ENCODE measurements around the gene SSC4D.
"Not testable (repeated sequence)": the region's sequence is repeated elsewhere in the genome, so short reads cannot be mapped to it uniquely, and the experiment has no call there.

Gene SSC4D

DNA sequence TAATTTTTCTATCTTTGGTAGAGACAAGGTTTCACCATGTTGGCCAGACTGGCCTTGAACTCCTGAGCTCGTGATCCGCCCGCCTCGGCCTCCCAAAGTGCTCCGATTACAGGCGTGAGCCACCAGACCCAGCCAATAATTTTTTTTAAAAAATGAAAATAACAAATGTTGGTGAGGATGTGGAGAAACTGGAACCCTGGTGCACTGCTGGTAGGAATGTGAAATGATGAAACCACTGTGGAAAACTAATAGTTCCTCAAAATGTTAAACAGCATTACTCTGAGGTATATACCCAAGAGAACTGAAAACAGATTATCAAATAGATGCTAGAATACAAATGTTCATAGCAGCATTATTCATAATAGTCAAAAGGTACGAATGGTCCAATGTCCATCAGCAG lies 27.7 kb downstream of the SSC4D start:
- no peak for DNase-seq

DNA sequence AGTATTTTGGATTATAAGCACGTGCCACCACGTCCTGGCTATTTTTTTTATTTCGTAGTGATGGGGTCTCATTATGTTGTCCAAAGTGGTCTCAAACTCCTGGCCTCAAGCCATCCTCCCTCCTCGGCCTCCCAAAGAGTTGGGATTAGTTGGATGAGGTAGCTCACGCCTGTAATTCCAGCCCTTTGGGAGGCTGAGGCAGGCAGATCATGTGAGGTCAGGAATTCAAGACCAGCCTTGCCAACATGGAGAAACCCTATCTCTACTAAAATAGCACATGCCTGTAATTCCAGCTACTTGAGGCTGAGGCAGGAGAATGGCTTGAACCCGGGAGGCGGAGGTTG lies 28.9 kb downstream of the SSC4D start:
- no peak for DNase-seq

DNA sequence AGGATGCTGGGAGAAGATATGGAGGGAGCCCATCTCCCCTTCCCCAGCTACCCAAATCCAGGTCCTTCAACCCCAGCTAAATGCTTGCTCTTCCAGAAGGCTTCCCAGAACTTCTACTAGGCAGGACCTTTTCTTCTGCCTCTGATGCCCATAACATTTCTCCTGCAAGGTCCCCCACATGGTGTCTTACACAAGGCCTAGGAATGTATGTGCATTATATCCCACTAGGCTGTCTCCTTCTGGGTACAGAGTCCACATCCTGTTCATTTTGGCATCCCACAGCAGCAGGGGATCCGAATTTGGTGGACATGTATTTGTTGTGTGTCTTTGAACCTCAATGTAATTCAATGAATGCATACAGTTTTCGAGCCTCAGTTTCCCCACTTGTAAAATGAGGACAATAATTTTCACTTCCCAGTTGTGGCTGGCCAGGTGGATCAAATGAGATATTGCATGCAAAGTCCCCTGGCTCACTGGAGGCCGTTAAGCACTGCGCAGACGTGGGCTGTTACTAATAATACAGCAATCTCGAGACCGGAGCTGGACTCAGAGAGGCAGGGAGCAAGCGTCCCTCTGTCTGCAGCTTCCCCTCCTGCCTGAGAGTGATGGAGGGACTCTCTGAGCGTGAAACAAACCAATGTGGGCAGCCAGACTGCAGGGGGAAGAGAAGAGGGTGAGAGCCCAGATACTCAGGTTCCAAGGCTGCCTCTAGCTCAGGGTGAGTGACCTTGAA lies 32.1 kb downstream of the SSC4D start:
- DNase-seq: no peak

DNA sequence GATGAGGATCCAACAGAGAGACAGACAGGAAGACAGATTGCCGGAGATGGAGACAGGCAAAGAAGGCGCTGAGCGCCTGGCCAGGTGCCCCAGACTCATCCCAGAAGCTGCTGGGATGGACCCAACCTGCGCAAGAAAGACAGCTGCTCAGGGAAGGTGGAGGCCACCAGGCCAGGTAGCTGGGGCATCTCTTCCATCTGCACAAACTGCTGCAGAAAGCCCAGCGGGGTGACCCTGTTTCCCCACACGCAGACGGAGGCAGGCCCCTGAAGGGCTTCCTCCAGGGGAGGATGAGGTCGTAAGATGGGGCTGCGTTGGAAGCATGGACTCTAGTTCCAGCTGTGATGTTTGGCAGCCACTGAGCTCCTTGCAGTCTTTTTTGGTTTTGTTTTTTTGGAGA lies 34.2 kb downstream of the SSC4D start:
- DNase-seq: no peak

DNA sequence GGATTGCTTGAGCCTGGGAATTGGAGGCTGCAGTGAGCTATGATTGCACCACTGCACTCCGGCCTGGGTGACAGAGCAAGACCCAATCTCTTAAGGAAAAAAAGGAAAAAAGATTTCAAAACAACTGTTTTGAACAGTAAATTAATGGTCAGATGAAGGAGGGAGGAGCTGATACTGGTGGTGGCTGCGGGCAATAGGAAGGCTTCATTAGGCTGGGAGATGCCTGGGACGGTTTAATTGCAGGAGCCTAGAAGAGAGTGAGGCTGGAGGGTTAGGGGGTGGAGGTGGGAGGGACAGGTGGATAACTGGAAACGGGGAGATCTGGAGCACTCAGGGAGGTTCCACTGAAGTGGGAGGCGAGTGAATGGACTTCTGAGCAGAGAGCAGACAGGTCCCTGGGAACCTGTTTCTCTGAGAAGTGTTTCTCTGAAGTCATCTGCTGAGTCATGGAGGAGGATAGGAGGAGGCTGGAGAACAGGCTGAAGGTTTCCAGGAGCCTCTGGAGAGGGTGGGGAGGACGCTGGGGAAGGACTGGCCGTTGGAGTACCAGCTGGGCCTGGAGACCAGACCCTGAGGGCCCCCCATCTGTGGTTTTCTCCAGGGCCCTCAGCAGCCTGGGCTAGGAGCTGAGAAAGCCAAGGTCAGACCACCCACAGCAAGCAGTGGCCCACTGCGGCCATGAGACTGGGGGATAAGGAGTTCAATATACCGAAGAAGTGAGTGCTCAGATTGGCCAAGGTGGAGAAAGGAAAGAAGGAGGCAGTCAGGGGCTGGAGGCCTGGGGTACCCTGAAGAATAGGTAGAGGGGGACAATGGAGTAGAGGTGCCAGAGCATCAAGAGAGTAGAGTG lies 36.3 kb downstream of the SSC4D start:
- DNase-seq: no peak

DNA sequence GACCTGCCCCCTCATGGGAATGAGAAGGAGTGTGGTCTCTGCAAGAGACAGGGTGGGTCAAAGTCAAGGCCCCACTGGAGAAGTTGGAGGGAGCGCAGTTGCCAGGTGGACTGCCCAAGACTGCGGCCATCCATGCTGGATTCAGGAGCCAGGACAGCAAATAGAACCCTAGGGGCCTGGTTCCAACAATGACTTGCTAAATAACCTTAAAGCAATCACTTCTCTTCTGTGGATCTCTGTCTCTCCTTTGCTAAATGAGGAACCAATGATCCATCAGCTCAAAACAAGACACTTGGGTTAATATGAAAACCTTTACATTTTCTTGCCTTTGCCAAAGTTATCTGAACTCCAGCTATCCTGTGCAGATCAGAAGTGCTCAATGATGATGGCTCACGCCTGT lies 38.1 kb downstream of the SSC4D start:
- no peak for DNase-seq

DNA sequence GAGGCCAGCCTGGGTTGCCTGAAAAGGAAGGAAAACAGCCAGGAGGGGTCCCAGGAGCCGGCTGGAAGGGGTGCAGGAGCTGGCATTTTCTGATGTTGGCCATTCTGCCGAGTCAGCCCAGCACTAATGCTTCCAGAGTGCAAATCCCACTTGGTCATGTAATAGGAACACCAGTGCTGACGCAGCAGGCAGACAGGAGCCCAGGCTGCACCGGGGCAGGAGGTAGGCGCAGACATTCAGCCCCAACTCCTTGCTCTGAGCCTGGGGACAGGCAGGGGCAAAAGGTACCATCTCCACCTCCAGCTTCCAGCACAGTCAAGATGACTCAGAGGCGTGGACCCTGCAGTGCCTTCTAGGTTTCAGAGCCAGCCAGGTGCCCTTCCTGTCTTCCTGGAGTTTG lies 40.5 kb downstream of the SSC4D start:
- no peak for DNase-seq

DNA sequence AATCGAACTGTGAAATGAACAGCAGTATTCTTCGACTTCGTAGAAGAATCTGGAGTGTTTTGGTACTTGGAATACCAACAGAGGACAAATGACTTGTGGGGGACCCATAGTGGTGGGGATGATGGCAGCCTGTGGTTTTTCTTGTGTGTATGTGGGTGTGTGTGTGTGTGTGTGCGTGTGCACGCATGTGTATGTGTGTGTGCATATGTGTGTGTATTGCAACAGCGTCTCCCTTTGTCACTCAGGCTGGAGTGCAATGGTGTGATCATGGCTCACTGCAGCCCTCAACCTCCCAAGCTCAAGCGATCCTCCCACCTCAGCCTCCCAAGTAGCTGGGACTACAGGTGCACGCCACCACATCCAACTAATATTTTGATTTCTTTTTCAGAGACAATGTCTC lies 41.3 kb downstream of the SSC4D start:
- no peak for DNase-seq

DNA sequence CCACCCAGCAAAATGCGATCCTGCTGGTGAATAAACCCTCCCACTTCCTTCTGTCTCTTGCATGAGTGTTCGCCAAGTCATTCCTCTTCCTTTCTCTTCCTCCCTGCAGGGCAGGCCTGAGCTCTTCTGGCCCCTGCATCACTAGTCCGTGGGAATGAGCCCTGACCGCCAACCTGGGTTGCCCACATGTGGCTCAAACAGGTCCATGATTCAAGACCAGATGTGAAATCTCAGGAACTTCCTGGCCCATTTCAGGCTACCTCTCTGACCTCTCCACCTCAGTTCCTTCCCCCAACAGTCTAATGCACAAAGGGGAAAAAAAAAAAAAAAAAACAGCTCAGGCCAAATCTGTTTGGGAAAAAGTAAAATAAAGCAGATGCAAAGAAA lies 45.3 kb downstream of the SSC4D start:
- DNase-seq: peak; percentile 25

DNA sequence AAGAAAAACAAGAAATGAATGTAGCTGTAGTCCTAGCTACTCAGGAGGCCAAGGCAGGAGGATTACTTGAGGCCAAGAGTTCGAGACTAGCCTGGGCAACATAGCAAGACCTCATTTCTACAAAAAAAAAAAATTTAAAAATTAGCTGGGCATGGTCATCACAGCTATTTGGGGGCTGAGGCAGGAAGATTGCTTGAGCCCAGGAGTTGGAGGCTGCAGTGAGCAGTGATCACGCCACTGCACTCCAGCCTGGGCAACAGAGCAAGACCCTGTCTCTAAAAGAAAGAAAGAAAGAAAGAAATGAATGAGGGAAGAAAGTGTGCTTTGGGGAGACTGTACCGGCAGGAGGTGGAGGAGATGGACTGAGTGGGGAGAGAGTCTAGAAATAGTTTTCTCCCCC lies 45.7 kb downstream of the SSC4D start:
- not testable (repeated sequence) for DNase-seq

DNA sequence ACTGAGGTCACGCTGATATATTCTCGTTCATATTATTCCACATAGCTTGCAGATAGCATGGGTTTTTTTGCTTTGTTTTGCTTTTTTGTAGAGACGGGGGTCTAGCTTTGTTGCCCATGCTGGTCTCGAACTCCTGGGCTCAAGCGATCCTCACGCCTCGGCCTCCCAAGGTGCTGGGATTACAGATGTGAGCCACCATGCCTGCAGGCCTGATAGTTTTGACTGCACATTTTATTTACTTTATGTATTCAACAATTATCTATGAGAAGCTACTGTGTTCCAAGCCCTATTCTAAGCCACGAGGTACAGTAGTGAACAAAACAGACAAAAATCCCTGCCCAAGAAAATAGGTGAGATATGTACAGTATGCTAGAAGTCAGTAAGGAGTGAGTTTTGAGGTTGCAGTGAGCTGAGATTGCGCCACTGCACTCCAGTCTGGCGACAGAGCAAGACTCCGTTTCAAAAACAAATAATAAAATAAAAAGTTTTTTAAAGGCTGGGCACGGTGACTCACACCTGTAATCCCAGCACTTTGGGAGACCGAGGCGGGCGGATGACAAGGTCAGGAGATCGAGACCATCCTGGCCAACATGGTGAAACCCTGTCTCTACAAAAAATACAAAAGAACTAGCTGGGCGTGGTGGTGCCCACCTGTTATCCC lies 49.4 kb downstream of the SSC4D start:
- no peak for DNase-seq

DNA sequence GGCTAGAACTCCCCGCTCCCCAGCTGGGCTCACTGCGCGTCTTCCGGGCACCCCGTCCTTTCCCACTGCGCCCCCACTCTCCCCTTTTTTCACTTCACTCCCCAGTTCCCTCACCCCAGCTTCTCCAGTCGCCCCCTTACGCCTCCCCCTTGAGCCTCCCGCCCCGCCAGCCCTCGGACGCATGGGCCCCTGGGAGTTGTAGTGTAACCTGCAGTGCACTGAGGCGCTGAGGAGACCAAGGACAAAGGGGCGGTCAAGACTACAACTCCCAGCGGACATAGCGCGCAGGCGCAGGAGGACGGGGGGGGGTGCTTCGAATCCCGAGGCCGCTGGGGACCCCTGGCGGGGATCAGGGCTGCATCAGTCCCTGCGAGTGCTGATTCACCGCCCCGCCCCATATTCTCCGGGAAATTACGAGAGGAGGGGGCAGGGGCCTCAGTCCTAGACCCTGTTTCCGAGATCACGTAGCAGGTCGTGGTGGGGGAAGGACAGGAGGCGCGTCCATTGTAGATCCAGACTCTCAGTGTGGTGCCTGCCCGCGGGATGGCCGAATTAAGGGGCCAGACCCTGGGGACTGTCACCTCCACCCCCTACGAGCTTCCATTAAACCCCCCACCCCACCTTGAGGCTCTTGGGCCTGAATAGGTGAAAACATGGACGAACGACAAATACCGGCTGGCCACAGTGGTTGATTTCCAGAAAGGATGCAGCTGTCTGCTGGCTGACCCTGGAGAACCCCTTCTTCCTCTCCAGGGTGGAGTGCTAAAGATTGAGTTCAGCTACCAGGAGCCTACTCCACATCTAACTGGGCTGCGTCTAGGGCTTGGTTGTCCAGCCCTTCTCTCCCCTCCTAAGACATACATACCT lies 50.2 kb downstream of the SSC4D start:
- peak; percentile 98 for DNase-seq

DNA sequence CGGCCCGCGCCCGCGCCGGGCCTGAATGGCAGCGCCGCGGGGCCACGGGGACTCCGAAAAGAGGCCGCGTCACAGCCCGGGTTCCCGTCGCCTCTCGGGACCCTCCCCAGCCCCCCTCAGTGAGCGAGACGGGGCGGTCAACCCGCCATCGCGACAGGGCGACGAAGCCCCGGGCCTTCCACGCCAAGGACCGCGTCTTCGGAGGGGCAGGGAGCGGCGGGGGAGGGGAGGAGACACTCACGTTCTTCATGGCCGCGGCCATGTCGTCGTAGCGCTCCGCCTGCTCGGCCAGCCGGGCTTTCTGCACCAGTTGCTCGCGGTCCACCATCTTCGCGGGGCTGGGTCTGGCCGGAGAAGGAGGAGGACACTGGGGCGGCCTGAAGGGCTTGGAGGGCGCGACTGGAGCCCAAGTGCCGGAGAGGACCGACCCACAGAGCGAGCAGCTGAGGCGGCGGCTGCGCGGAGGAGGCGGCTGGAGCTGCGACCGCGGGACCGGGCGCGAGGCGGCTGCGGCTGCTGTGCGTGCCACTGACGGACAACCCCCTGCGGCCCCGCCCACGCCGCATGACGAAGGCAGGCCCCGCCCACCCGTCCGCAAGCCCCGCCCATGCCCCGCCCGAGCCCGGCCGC lies 50.9 kb downstream of the SSC4D start, which contains the start of gene YWHAG:
Gene YWHAG (minus strand): TSS at position 511 of the 630 bp plus-strand sequence. CDS start 183 bp downstream, at position 328.
- peak; percentile 86 for DNase-seq

DNA sequence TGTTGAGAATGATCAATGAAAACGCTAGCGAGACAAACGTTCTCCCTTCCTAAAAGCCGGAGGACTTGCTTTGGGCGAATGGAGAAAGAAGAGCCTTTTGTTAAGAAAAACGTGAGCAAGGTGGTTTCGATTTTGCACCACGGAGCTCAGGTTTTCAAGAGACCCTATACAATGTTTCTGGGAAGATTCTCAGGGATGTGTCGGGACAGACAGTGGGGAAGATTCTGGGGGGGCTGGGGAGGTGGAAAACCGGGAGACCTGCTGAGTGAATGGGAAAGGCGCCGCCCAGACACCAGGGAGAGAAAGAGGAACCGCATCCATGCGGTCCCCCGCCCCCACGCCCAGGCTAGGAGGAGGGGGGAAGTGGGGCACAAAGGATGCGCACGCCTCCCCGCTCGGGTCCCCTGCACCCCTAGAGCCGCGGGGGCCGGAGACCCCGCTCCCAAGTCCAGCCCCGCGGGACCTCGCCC lies 51.5 kb downstream of the SSC4D start:
- DNase-seq: peak; percentile 46

DNA sequence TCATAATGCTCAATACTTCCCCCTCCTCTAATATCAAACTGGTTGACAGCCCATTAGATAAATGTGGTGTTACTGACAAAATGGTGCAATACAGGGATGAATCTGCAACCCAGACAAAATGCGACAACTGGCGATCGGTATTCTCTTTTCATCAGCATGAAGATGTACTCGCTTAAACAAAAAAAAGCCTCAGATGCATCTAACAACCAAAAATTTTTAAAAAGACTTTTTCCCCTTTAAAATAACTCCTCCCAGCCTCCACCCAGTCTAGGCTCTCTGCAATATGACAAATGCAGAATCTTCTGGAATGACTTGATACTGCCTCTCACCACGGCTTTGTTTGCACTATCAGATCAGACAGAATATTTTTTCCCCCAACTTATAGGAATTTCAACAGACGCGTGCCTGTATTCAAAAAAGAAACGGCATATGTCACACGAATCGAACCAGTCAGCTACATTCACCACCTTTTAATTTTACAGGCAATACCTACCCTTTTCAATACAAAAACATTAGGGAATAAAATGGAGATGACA lies 52.0 kb downstream of the SSC4D start:
- no peak for DNase-seq

DNA sequence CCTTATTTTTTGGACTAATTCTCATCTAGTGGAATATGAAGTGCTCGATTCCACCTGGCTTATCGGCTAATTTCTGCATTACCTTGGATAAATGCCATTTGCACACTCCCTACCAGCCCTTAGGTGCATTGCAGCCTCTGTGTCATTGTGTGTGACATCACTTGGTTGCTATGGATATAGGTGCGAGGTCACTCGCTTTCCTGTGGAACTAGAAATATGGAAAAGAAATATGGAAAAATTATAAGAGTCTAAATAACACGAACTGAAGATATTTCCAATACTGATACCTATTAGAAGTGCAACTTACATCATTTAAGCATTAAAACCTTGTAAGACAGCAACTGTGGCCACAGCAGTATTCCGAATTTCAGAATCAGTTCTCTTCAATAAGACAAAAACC lies 52.7 kb downstream of the SSC4D start:
- DNase-seq: no peak

DNA sequence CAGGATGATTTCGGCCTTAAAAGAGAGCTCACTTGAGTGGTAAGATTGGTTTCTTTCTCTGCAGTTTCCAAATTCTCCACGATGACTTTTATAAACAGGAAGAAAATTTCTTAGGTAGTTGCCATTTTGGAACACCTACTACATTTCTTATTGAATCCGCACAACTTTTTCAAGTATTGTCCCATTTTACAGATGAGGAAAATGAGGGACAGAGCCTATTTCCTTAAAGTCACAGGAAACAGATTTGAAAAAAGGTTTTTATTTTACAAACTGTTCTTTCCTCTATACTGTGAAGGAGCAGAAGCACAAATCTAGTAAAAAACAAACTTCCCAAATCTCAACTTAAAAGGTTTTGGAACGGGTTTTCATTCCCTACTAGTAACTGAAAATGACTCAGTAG lies 53.4 kb downstream of the SSC4D start:
- DNase-seq: no peak

DNA sequence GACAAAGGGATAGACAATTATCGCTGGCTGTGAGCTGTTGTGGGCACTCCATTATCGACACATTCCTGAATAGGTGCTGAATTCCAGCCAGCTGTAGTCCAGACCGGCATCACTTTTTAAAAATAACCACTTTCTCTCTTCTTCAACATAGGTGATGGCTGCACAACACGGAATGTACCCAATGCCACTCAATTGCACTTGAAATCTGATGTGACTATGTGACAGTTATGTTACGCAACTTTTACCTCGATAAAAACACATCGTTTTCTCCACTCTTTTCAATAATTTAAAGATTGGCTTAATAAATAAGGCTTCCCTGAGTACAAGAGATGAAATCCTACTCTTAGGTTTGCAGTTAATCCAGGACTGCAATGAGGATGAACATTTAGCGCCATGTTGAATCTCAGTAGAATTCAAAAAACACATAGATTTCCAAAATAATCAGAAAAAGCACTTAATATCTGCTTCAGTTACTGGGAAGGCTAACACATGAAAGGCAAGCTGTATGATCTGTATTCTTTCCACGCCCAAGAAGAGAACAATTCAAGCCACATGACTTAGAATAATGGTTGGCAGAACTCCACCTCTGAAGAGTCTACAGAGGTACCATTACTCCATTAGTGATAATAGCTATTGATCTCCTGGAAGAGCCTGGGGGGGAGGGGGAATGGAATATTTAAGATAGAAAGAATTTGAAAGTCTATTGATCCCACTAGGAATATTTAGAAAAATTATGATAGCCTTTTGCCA lies 54.3 kb downstream of the SSC4D start:
- DNase-seq: no peak

DNA sequence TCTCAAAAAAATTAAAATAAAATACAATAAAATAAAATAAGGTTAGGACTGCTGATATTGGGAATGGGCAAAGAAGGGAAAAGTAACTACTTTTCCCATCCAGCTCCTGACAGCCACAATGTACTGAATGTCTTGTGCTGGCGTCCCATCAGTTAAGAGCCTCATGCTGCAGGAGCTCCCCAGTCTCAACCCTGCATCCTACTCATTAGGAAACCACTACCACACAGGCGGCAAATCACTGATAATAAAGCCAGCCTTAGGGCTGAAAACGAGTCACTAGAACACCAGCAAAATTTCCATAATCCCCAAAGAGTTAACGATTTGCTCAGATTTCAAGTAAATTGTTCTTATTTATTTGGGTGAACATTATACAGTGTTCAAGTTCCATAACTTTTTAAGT lies 55.0 kb downstream of the SSC4D start:
- DNase-seq: no peak

DNA sequence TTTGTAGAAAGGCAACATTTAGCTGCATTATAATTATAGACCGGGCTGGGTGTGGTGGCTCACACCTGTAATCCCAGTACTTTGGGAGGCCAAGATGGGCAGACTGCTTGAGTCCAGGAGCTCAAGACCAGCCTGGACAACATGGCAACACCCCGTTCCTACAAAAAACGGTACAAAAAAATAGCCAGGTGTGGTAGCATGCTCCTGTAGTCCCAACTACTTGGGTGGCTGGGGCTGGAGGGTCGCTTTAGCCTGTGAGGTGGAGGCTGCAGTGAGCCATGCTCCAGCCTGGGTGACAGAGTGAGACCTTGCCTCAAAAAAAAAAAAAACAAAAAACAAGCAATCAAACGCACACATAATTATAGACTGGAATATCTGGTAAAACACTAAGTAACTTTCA lies 55.8 kb downstream of the SSC4D start:
- no peak for DNase-seq

DNA sequence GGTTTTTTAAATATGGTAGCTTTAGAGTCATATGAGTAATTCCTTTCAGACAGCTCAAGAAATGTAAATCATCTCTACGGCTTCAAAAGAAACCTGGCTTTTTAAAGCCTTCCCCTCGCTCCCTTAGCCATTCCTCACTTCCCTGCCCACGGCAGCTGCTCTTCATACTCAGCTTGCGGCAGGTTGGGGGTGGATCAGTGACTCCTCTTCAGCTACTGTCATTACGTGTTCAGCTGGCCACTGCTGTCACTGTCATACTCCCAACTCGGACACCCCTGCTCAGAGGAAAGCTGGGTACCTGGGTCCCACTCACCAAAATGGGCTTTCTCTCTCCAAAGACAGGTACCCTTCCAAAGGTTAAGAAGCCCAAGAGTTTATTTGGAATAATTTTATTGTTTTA lies 57.3 kb downstream of the SSC4D start:
- no peak for DNase-seq

Measured in CD4-positive, alpha-beta T cell treated with Interleukin-15 for 1 hour (primary cell).